Activated CD4-positive, alpha-beta T cell treated with anti-CD3 and anti-CD28 coated beads for 4 hours (primary cell): ENCODE measurements around the gene PLS1.

Source experiments
- DNase-seq, 2 donors: peaks; one replicate each; pipeline ENCODE4 v3.0.0-alpha.2; 2020

PLS1 gene

GRCh38 chr3:142642956-142643355 is 46.8 kb downstream of the PLS1 start:
- no peak for DNase-seq

- DNase-seq = no peak
These were observed 48.3 kb downstream of the PLS1 start for GRCh38 chr3:142644502-142644901.

GRCh38 chr3:142645236-142645793 is 49.1 kb downstream of the PLS1 start:
- DNase-seq = no peak

- no peak for DNase-seq
These were observed 50.0 kb downstream of the PLS1 start for GRCh38 chr3:142646020-142646785.

- no peak for DNase-seq
These were observed 51.7 kb downstream of the PLS1 start for GRCh38 chr3:142647856-142648255.

GRCh38 chr3:142648950-142649349 is 52.8 kb downstream of the PLS1 start:
- no peak for DNase-seq

GRCh38 chr3:142650001-142650693 is 54.0 kb downstream of the PLS1 start:
- no peak for DNase-seq

- no peak for DNase-seq
These were observed 55.5 kb downstream of the PLS1 start for GRCh38 chr3:142651711-142652110.

GRCh38 chr3:142652826-142653292 is 56.7 kb downstream of the PLS1 start:
- no peak for DNase-seq

- no peak for DNase-seq
These were observed 60.4 kb downstream of the PLS1 start for GRCh38 chr3:142656575-142656974.

- DNase-seq = no peak
These were observed 60.8 kb downstream of the PLS1 start for GRCh38 chr3:142657033-142657432.

GRCh38 chr3:142660383-142660782 is 64.2 kb downstream of the PLS1 start:
- no peak for DNase-seq

GRCh38 chr3:142660893-142661292 is 64.7 kb downstream of the PLS1 start:
- no peak for DNase-seq

- DNase-seq = no peak
These were observed 67.7 kb downstream of the PLS1 start for GRCh38 chr3:142663865-142664264.

- no peak for DNase-seq
These were observed 68.1 kb downstream of the PLS1 start for GRCh38 chr3:142664311-142664710.

GRCh38 chr3:142664819-142665218 is 68.6 kb downstream of the PLS1 start:
- no peak for DNase-seq

- DNase-seq = no peak
These were observed 73.9 kb downstream of the PLS1 start for GRCh38 chr3:142670120-142670519.

- DNase-seq = no peak
These were observed 80.0 kb downstream of the PLS1 start for GRCh38 chr3:142676151-142676550.

- DNase-seq = no peak
These were observed 84.5 kb downstream of the PLS1 start for GRCh38 chr3:142680710-142681109.

- DNase-seq = no peak
These were observed 94.4 kb downstream of the PLS1 start for GRCh38 chr3:142690613-142691012.

GRCh38 chr3:142691527-142691926 is 95.3 kb downstream of the PLS1 start:
- DNase-seq = no peak

GRCh38 chr3:142693136-142693853 is 97.1 kb downstream of the PLS1 start:
- DNase-seq = no peak

GRCh38 chr3:142694225-142694624 is 98.0 kb downstream of the PLS1 start:
- DNase-seq = no peak
